Retina (tissue), 1 donor: ENCODE data around the gene BTC.
"Not testable (repeated sequence)": the region's sequence is repeated elsewhere in the genome, so short reads cannot be mapped to it uniquely, and the experiment has no call there.

ENCODE experiments used
- DNase-seq: peaks from one replicate; pipeline ENCODE4 v3.0.0-alpha.2; 2016

The BTC gene

GRCh38 chr4:74757136-74757535, 37.2 kb downstream of the BTC start:
- DNase-seq, result no peak

DNA sequence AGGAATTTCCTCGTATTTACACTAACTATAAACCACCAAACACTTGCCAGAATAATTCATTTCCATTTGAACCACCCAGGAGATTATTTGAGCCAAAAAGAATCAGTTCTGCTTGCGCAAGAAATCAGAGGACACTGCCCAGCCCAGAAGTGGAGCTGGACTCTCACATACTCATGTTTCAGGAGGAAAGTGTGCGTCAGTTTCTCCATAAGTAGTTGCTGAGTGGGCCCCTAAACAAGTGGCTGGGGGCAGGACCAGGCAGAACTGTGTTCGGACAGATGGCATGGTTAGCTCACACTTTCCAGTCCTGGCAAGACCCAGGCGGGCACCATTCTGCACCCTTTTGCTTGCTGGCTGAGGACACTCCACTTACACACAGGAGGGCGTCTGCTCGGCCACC, 38.8 kb downstream of the BTC start:
- DNase-seq, result no peak

DNA sequence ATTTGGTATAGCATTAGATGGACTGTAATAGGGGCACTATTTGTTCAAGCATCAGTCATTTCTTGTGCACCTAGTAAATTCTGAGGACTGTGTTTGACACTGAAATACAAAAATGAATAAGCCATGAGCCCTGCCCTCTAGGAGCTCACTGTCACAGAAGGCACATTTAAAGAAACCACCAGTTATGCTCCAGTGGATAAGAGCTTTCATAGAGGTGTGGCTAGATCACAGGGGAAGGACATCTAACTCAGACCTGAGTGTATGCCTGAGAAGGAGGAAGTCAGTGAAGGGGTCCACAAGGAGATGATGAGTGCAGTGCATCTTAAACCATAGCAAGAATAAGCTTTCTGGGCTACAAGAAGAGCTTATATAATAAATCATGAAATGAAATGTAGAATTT, 40.1 kb downstream of the BTC start:
- DNase-seq, result no peak

GRCh38 chr4:74752798-74753197, 41.5 kb downstream of the BTC start:
- no peak for DNase-seq

DNA sequence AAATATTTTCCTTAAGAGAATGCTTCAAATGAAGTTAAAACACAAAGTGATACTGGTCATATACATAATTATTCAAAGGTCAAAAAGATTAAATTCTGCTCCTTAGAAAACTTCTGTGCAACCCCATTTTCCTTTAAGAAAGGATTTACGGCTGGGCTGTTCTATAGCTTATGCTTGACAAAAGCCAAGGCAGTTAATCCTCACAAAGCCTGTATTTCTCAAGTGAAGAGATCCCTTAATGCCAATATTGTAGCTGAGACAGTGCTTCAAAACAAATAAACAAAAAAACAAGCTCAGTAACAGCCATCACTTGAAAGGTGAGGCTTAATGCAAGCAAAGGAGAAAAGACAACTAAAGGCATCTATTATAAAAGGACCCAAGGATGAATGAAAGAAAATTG, 42.5 kb downstream of the BTC start:
- DNase-seq, result no peak

- DNase-seq, result no peak
Measured at GRCh38 chr4:74751247-74751646, 43.1 kb downstream of the BTC start.

DNA sequence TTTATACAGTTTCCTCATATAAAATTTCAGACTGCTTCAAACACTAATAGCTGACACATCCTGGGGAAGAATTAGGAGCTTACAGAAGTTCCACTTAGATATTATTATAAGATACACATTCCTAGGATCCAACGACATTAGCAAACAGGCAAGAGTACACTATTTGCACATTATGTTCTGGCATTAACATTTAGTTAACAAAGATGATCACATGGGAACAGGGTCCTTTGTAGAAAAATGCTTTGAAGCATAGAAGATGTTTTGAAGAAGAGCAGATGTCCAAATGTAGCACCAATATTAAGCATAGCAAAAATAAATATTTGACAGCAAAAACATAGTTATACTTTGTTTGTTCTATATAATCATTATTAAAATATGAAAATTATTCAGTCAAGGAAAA, 52.1 kb downstream of the BTC start:
- DNase-seq, result no peak

- no peak for DNase-seq
Measured at GRCh38 chr4:74738464-74739143, 55.7 kb downstream of the BTC start.

GRCh38 chr4:74734995-74735394, 59.3 kb downstream of the BTC start:
- no peak for DNase-seq

DNA sequence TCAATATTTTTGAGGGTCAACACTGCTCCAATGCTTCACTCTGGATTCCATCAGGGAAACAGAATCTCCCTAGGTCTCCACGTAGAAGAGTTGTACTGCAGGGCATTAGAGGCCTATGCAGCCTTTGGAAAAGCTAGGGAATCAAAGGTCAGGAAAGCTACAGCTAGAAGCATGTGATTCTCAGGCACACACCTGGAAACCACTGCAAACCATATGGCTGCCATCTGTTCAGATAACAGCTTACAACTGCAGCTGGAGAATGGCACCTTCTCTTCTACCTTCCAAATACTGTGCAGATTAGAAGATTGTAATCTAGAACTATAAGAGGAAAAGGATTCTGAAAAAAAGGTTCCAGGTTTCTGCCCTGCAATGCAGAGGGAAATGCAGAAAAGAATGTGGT, 60.6 kb downstream of the BTC start:
- no peak for DNase-seq

GRCh38 chr4:74724979-74725378, 69.3 kb downstream of the BTC start:
- no peak for DNase-seq

- no peak for DNase-seq
Measured at GRCh38 chr4:74716436-74716765, 77.9 kb downstream of the BTC start.

DNA sequence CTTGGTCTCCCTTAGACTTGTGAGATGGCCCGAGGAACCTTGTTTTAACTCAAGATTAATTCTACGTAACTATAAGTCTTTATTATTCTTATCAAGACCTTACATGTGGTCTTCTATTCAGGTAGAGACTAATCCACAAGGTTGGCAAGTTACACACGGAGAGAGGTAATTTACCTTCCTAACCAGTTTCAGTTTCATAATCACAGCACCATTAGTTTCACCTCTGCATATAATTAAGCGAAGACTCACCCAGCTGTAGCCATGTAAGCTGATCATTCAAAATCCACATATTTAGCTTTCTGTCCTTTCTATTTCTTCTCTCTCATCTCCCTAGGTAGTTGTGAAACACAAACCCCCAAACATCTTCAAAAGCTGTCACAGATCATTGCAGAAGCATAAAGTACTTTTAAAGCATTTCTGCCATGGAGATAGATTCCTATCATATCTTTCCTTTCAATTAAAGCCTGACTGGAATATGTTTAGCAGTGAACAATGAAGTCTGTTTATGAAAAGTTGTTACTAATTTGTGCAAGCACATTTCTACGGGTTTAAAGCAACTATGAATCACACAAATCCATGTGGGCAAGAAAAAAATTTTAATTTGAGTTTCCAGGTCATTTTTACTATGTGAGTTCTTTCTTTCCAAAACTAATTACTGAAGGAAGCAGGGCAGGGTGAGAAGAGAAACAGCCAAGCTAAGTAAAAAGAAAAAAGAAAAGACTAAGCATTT, 78.5 kb downstream of the BTC start:
- DNase-seq, result no peak

GRCh38 chr4:74714611-74715130, 79.7 kb downstream of the BTC start:
- no peak for DNase-seq

DNA sequence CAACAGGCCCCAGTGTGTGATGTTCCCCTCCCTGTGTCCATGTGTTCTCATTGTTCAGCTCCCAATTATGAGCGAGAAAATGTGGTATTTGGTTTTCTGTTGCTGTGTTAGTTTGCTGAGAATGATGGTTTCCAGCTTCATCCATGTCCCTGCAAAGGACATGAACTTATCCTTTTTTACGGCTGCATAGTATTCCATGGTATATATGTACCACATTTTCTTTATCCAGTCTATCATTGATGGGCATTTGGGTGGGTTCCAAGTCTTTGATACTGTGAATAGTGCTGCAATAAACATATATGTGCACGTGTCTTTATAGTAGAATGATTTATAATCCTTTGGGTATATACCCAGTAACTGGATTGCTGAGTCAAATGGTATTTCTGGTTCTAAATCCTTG, 86.2 kb downstream of the BTC start:
- not testable (repeated sequence) for DNase-seq
